HG03139 (cell line): ENCODE results near the gene ATCAY.
"Not testable (repeated sequence)": the region's sequence is repeated elsewhere in the genome, so short reads cannot be mapped to it uniquely, and the experiment has no call there.

Source experiments
- ATAC-seq: cut with Tn5 transposase; IDR thresholded peaks from one replicate; pipeline ENCODE4 v1.9.1; 2021; ENCODE audit not compliant: unreplicated experiment

Gene ATCAY

GRCh38 chr19:3945838-3946237, 65.4 kb downstream of the ATCAY start:
- no peak for ATAC-seq

- not testable (repeated sequence) for ATAC-seq
These were observed 66.9 kb downstream of the ATCAY start for GRCh38 chr19:3947316-3947933.

GRCh38 chr19:3949294-3949693, 68.8 kb downstream of the ATCAY start:
- no peak for ATAC-seq

- no peak for ATAC-seq
These were observed 69.7 kb downstream of the ATCAY start for GRCh38 chr19:3949997-3950859.

- no peak for ATAC-seq
These were observed 70.7 kb downstream of the ATCAY start for GRCh38 chr19:3950871-3951861.

- not testable (repeated sequence) for ATAC-seq
These were observed 72.3 kb downstream of the ATCAY start for GRCh38 chr19:3952755-3953276.

GRCh38 chr19:3954107-3954506, 73.6 kb downstream of the ATCAY start:
- no peak for ATAC-seq

- not testable (repeated sequence) for ATAC-seq
These were observed 74.8 kb downstream of the ATCAY start for GRCh38 chr19:3955276-3955675.

GRCh38 chr19:3955688-3956087, 75.2 kb downstream of the ATCAY start:
- ATAC-seq, result no peak

GRCh38 chr19:3958836-3959765, 78.6 kb downstream of the ATCAY start:
- ATAC-seq, result no peak

- no peak for ATAC-seq
These were observed 79.3 kb downstream of the ATCAY start for GRCh38 chr19:3959766-3960131.

- no peak for ATAC-seq
These were observed 80.5 kb downstream of the ATCAY start for GRCh38 chr19:3961007-3961406.

- no peak for ATAC-seq
These were observed 83.2 kb downstream of the ATCAY start for GRCh38 chr19:3963458-3964255.

- ATAC-seq, result no peak
These were observed 84.0 kb downstream of the ATCAY start for GRCh38 chr19:3964256-3965194.

- ATAC-seq, result no peak
These were observed 85.8 kb downstream of the ATCAY start for GRCh38 chr19:3966051-3967017.

GRCh38 chr19:3967983-3968382, 87.5 kb downstream of the ATCAY start:
- not testable (repeated sequence) for ATAC-seq
